SKM-1 treated with dmso at 0.1 percent for 144 hours (cell line): ENCODE results near the gene ZNF664.

Experiments used
- DNase-seq: peaks from one replicate; lab custom pipeline; 2025; ENCODE audit not compliant: unreplicated experiment; lab: John Stamatoyannopoulos, UW

The ZNF664 gene

GRCh38 chr12:124007826-124008570, 35.0 kb downstream of the ZNF664 start:
- DNase-seq: peak; percentile 1

- no peak for DNase-seq
Observed at GRCh38 chr12:124008595-124008994, 35.6 kb downstream of the ZNF664 start.

GRCh38 chr12:124009781-124010180, 36.8 kb downstream of the ZNF664 start:
- DNase-seq: no peak

GRCh38 chr12:124010687-124011086, 37.7 kb downstream of the ZNF664 start:
- DNase-seq: no peak

- no peak for DNase-seq
Observed at GRCh38 chr12:124011435-124012115, 38.6 kb downstream of the ZNF664 start.

- no peak for DNase-seq
Observed at GRCh38 chr12:124013073-124013472, 40.1 kb downstream of the ZNF664 start.

- DNase-seq: no peak
Observed at GRCh38 chr12:124015494-124016461, 42.8 kb downstream of the ZNF664 start.

- no peak for DNase-seq
Observed at GRCh38 chr12:124017064-124017463, 44.0 kb downstream of the ZNF664 start.

GRCh38 chr12:124018539-124018938, 45.5 kb downstream of the ZNF664 start:
- DNase-seq: no peak

GRCh38 chr12:124019115-124019514, 46.1 kb downstream of the ZNF664 start:
- no peak for DNase-seq

- no peak for DNase-seq
Observed at GRCh38 chr12:124020514-124020949, 47.5 kb downstream of the ZNF664 start.

- no peak for DNase-seq
Observed at GRCh38 chr12:124021007-124021406, 48.0 kb downstream of the ZNF664 start.

GRCh38 chr12:124022161-124022560, 49.1 kb downstream of the ZNF664 start:
- no peak for DNase-seq

GRCh38 chr12:124024263-124024678, 51.3 kb downstream of the ZNF664 start:
- peak; percentile 53 for DNase-seq

GRCh38 chr12:124024776-124025175, 51.8 kb downstream of the ZNF664 start:
- no peak for DNase-seq

- DNase-seq: no peak
Observed at GRCh38 chr12:124025661-124026060, 52.6 kb downstream of the ZNF664 start.

- no peak for DNase-seq
Observed at GRCh38 chr12:124026755-124027745, 54.0 kb downstream of the ZNF664 start.

- no peak for DNase-seq
Observed at GRCh38 chr12:124027753-124028554, 54.9 kb downstream of the ZNF664 start.

GRCh38 chr12:124028555-124028925, 55.5 kb downstream of the ZNF664 start:
- DNase-seq: no peak
